Left lung (tissue), 10 donors: Measurements from ENCODE around the gene ST6GAL1. TPM values are rescaled to one million over a fixed set of nuclear protein-coding genes. Genes with fewer than 3 reads are reported as not detected.
A peak's percentile ranks its signal among the peaks of the same experiment; 100 is the strongest.

Experiments used
- ATAC-seq: fragments of 200-7000 bp; cut with Tn5 transposase; one replicate; pipeline ENCODE4 v1.9.1; 2020; ENCODE audit warnings: moderate library complexity
- DNase-seq, 4 donors: peaks; one replicate each; pipeline ENCODE4 v3.0.0-alpha.2; 2013 to 2020
- H3K27ac ChIP-seq, 2 donors: fragments of 200-600 bp; sonication (generic) in 1 of 2; one replicate each; pipeline versions ENCODE4 v1.5.0 to v1.8.0; 2020 to 2021
- H3K27me3 ChIP-seq, 2 donors: fragments of 200-600 bp; sonication (generic) in 1 of 2; one replicate each; pipeline versions ENCODE4 v1.5.0 to v1.8.0; 2020 to 2021
- H3K36me3 ChIP-seq, 2 donors: fragments of 200-600 bp; sonication (generic) in 1 of 2; one replicate each; pipeline versions ENCODE4 v1.5.0 to v1.8.0; 2020 to 2021
- H3K4me1 ChIP-seq, 2 donors: fragments of 200-600 bp; one replicate each; pipeline ENCODE4 v1.8.0; 2021
- H3K4me3 ChIP-seq, 2 donors: fragments of 200-600 bp; sonication (generic) in 1 of 2; one replicate each; pipeline versions ENCODE4 v1.5.0 to v1.8.0; 2020 to 2021; ENCODE audit warnings: mild to moderate bottlenecking in 1 of 2
- H3K9me3 ChIP-seq, 2 donors: fragments of 200-600 bp; sonication (generic) in 1 of 2; one replicate each; pipeline versions ENCODE4 v1.5.0 to v1.8.0; 2020 to 2021
- intact Hi-C, 2 donors: fragments of 100-400 bp; cut with DNase I; formaldehyde crosslinking; loops; one replicate each; pipeline versions ENCODE4 v1.11.2 to v1.14.2; 2022
- polyA plus RNA-seq, 6 donors: library from polyadenylated mRNA; unstranded; fragments of 120-200 nt; gene quantifications; one replicate each; pipeline ENCODE4 v1.2.1, GENCODE V29; 2013; ENCODE audit not compliant: insufficient read length in 6 of 6
- total RNA-seq, 2 donors: library from RNA; stranded (reverse); fragmentation: NEBNext Ultra II Directional; extraction: Animal tissue kit (Norgen Biotek cat#: 25700); gene quantifications; one replicate each; pipeline ENCODE4 v1.2.1, GENCODE V29; 2021
- TF ChIP-seq, protein P1 (sequence below), 2 donors: fragments of 200-600 bp; sonication (generic) in 1 of 2; IDR thresholded peaks; one replicate each; pipeline versions ENCODE4 v1.5.0 to v1.8.0; 2021; ENCODE audit warnings: antibody characterized with exemption in 2 of 2
- donor health status: DM: no; HTN: yes; CAD: no.
- donor health status: DM: no; HTN: no; CAD: no.

The ST6GAL1 gene
- total and polyA plus RNA-seq, 8 donors, result 45.5 to 132 (median 56.2) TPM

DNA sequence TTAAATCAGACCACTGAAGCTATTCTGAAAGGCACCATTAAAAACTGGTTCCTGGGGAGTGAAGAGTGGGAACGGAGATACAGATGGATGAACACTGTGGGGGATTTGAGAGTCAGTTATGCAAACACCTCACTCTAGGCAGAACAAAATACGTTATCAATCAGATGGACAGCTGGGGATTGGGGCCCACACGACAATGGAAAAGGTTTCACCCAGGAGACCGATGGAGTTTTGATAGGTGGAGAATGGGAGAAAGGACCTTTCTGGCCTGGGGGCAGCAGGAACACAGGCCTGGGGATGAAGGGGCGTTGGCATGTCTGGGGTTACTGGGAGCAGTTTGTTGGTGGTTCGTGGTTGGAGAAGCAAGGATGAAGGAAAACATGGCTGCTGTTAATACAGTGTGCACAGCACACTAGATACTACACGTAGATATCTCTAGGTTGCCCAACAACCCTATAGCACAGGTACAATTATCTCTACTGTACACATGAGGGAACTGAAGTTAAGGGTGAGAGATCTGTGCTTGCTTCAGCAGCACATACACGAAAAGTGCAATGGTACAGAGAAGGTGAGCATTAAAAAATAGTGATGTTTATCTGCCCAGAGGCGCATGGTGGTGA is 16.5 kb downstream of the ST6GAL1 start:
- no peak overlapping the region for H3K4me3 ChIP-seq
- peaks cover 0 to 16% of the 10 kb centered on the region in 2 donors for H3K4me1 ChIP-seq
- no peaks in the 10 kb centered on the region for H3K9me3 ChIP-seq
- DNase-seq (no peak), ATAC-seq (no peak)
- H3K36me3 ChIP-seq, result peaks cover 0 to 15% of the 10 kb centered on the region in 2 donors
- intact Hi-C loops, result no loop called here
- TF ChIP-seq, protein P1, sequence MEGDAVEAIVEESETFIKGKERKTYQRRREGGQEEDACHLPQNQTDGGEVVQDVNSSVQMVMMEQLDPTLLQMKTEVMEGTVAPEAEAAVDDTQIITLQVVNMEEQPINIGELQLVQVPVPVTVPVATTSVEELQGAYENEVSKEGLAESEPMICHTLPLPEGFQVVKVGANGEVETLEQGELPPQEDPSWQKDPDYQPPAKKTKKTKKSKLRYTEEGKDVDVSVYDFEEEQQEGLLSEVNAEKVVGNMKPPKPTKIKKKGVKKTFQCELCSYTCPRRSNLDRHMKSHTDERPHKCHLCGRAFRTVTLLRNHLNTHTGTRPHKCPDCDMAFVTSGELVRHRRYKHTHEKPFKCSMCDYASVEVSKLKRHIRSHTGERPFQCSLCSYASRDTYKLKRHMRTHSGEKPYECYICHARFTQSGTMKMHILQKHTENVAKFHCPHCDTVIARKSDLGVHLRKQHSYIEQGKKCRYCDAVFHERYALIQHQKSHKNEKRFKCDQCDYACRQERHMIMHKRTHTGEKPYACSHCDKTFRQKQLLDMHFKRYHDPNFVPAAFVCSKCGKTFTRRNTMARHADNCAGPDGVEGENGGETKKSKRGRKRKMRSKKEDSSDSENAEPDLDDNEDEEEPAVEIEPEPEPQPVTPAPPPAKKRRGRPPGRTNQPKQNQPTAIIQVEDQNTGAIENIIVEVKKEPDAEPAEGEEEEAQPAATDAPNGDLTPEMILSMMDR (IDR thresholded peaks at IDR 0.05), result no peak
- peak overlapping the region in 1 of 2 donors; percentile 75 for H3K27ac ChIP-seq
- H3K27me3 ChIP-seq, result no peaks in the 10 kb centered on the region

DNA sequence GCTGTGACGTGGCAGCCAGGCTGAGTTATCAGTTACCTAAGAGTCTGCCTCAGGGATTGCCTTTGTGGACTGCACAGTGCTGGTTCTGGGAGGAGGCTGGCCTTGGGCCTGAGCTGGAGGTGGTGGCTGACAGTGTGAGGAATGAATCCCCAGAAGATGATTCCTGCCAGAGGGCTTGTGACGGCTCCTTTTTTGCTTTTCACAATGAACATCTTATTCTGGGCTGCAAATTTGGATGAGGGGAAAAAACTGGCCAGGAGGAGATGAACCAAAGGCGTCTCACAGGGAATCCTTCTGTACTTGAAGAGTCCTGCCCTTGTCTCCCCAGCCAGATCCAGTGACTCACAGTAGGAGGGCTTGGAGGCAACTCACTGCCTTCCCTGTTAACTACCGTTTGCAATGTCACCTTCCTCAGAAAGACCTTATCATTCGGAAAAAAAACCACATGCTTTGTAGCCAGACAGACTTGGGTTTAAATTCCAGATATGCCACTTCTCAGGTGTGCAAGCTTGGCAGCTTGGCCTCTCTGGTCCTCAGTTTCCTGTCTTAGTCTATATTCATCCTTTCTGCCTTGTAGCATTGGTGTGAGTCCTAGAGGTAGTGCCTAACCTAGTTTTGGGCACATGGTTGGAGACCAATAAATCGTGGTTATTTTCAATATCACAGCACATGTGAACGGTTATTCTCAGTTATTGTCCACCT is 19.1 kb downstream of the ST6GAL1 start:
- ATAC-seq, result peak; percentile 15

GRCh38 chr3:186950402-186951093 is 20.2 kb downstream of the ST6GAL1 start:
- intact Hi-C loops, result no loop called here
- no peak overlapping the region for H3K4me3 ChIP-seq
- no peak overlapping the region for H3K27ac ChIP-seq

More for the DNA sequence above, 19.1 kb downstream of the ST6GAL1 start:
- no peak overlapping the region for H3K27ac ChIP-seq
- intact Hi-C loops, result no loop called here
- no peaks in the 10 kb centered on the region for H3K9me3 ChIP-seq
- DNase-seq, result no peak
- H3K4me3 ChIP-seq, result no peak overlapping the region
- peaks cover 0 to under 1% of the 10 kb centered on the region in 2 donors for H3K36me3 ChIP-seq
- H3K27me3 ChIP-seq, result no peaks in the 10 kb centered on the region
- TF ChIP-seq, protein P1 (IDR thresholded peaks at IDR 0.05), result no peak
- H3K4me1 ChIP-seq, result peaks cover 0 to 31% of the 10 kb centered on the region in 2 donors

DNA sequence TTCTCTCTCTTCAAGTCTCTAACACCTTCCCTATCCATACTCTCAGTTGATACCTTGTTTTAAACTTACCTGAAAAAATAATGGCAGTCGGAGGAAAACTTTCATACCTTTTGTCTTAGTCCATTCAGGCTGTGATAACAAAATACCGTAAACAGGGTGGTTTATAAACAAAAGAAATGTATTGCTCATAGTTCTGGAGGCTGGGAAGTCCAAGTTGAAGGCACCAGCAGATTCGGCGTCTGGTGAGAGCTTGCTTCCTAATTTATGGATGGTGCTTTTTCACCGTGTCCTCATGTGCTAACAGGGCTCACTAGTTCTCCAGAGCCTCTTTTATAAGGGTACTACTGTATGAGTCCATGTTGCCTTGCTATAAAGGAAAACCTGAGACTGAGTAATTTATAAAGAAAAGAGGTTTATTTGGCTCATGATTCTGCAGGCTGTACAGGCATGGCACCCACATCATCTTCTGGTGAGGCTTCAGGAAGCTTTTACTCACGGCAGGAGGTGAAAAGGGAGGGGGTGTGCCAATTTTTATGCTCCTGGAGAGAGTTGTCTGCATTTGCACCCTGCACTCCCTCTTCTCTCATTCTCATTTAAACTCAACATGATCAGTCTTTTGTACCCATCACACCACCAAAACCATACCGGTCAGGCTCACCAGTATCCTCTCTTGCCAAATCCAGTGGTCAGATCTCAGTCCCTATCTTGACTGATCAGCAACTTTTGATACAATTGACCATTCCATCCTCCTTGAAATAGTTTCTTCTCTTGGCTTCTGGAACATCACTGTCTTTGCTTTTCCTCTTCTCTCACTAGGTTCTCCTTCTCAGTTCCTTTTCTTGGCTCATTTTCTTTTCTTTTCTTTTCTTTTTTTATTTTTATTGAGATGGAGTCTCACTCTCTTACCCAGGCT is 21.6 kb downstream of the ST6GAL1 start:
- ATAC-seq (no peak), DNase-seq (no peak)
- no peak overlapping the region for H3K4me3 ChIP-seq
- no peaks in the 10 kb centered on the region for H3K27me3 ChIP-seq
- H3K9me3 ChIP-seq, result no peaks in the 10 kb centered on the region
- peaks cover 4 to 41% of the 10 kb centered on the region in 2 donors for H3K4me1 ChIP-seq
- no peaks in the 10 kb centered on the region for H3K36me3 ChIP-seq
- intact Hi-C loops, result no loop called here
- H3K27ac ChIP-seq, result peak overlapping the region in 1 of 2 donors; percentile 79
- TF ChIP-seq, protein P1 (IDR thresholded peaks at IDR 0.05), result no peak

More at GRCh38 chr3:186950402-186951093, 20.2 kb downstream of the ST6GAL1 start:
- TF ChIP-seq, protein P1 (IDR thresholded peaks at IDR 0.05), result no peak
- H3K36me3 ChIP-seq, result no peaks in the 10 kb centered on the region
- ATAC-seq, result no peak
- peaks cover 0 to 31% of the 10 kb centered on the region in 2 donors for H3K4me1 ChIP-seq
- no peak for DNase-seq
- H3K27me3 ChIP-seq, result no peaks in the 10 kb centered on the region
- H3K9me3 ChIP-seq, result no peaks in the 10 kb centered on the region
